Stimulated activated CD4-positive, alpha-beta T cell treated with anti-CD3 and anti-CD28 coated beads, Interleukin-12 subunit alpha, Interleukin-12 subunit beta, amount 100 ng/mL, for 4 hours (primary cell): ENCODE results near the gene S100P.
"Not testable (repeated sequence)": the region's sequence is repeated elsewhere in the genome, so short reads cannot be mapped to it uniquely, and the experiment has no call there.

Source experiments
- DNase-seq: peaks from one replicate; pipeline ENCODE4 v3.0.0-alpha.2; 2020

S100P gene

GRCh38 chr4:6693231-6694176, at the start of gene S100P:
Gene S100P (plus strand): TSS chr4:6693878. CDS start chr4:6693933, 55 bp downstream.
- DNase-seq = no peak

- no peak for DNase-seq
Measured at GRCh38 chr4:6644792-6645530, 48.7 kb upstream of the S100P start.

- DNase-seq = no peak
Measured at GRCh38 chr4:6647169-6647568, 46.5 kb upstream of the S100P start.

GRCh38 chr4:6647582-6648230, 46.0 kb upstream of the S100P start:
- DNase-seq = no peak

GRCh38 chr4:6649216-6649615, 44.5 kb upstream of the S100P start:
- no peak for DNase-seq

GRCh38 chr4:6654211-6654610, 39.5 kb upstream of the S100P start:
- DNase-seq = not testable (repeated sequence)

- DNase-seq = not testable (repeated sequence)
Measured at GRCh38 chr4:6655291-6655690, 38.4 kb upstream of the S100P start.

GRCh38 chr4:6655924-6656323, 37.8 kb upstream of the S100P start:
- no peak for DNase-seq

- no peak for DNase-seq
Measured at GRCh38 chr4:6657242-6658208, 36.2 kb upstream of the S100P start.

GRCh38 chr4:6658209-6658595, 35.5 kb upstream of the S100P start:
- DNase-seq = no peak

- peak; percentile 50 for DNase-seq
Measured at GRCh38 chr4:6658597-6659075, 35.0 kb upstream of the S100P start.

GRCh38 chr4:6659897-6660296, 33.8 kb upstream of the S100P start:
- no peak for DNase-seq

- DNase-seq = no peak
Measured at GRCh38 chr4:6660430-6660829, 33.2 kb upstream of the S100P start.

GRCh38 chr4:6662591-6662990, 31.1 kb upstream of the S100P start:
- DNase-seq = no peak

GRCh38 chr4:6663596-6664393, 29.9 kb upstream of the S100P start:
- DNase-seq = no peak

GRCh38 chr4:6665320-6665654, 28.4 kb upstream of the S100P start:
- DNase-seq = no peak

- no peak for DNase-seq
Measured at GRCh38 chr4:6668391-6668790, 25.3 kb upstream of the S100P start.

GRCh38 chr4:6671648-6672047, 22.0 kb upstream of the S100P start:
- no peak for DNase-seq

GRCh38 chr4:6672131-6672530, 21.5 kb upstream of the S100P start:
- no peak for DNase-seq

GRCh38 chr4:6672541-6673190, 21.0 kb upstream of the S100P start:
- not testable (repeated sequence) for DNase-seq

- DNase-seq = peak; percentile 26
Measured at GRCh38 chr4:6673191-6673659, 20.5 kb upstream of the S100P start.
